ENCODE results near the gene GNLY. TPM values are rescaled to one million over a fixed set of nuclear protein-coding genes. Genes with fewer than 3 reads are reported as not detected.

GNLY gene
- total and polyA plus RNA-seq, 2 of the 13 experiments (the other 11 are each of a cell fraction or from before 2014, with no cell fraction given), result not detected

GRCh38 chr2:85667561-85668008, 26.6 kb upstream of the GNLY start:
- no TSS peak for BruUV-seq (replicated peaks)
- H2AFZ ChIP-seq (ENCODE audit: low read length), result no peak overlapping the region
- ATAC-seq, result no peak
- 21% methylated on average over 3 of the region's 3 CpGs for WGBS (ENCODE audit: low lambda C conversion rate)
- H3K9ac ChIP-seq (ENCODE audit: insufficient read depth, low read depth, low read length), result no peak overlapping the region
- DNase-seq (ENCODE audit: low spot score), result no peak
- H3K4me3 ChIP-seq (replicated peaks in 1 of 3; ENCODE audit: insufficient read depth in 1 of 3, low read depth in 2 of 3, low read length in 3 of 3), result no peak overlapping the region
- H3K27ac ChIP-seq (ENCODE audit: extremely low read length, insufficient read depth, low read length), result no peak overlapping the region
- H3K36me3 ChIP-seq (replicated peaks in 1 of 2; ENCODE audit: control insufficient read depth in 1 of 2, insufficient read depth in 2 of 2, low read length in 2 of 2), result no peaks in the 10 kb centered on the region
- H3K4me2 ChIP-seq (ENCODE audit: low read depth, low read length), result no peak overlapping the region
- H3K27me3 ChIP-seq (ENCODE audit: control insufficient read depth in 1 of 2, insufficient read depth in 2 of 2, low read length in 2 of 2), result peaks cover 0 to 34% of the 10 kb centered on the region in 2 experiments; a peak in 3 of 5 replicates
- CTCF ChIA-PET (ENCODE audit: low intra/inter-chr PET ratio, low total read pairs), result no interaction called here
- H4K20me1 ChIP-seq (ENCODE audit: insufficient read depth, low read length), result no peaks in the 10 kb centered on the region
- TF ChIP-seq ZNF768 (CRISPR knock-in tag; IDR thresholded peaks at IDR 0.05) (peak; percentile 90), IKZF4 (CRISPR knock-in tag; IDR thresholded peaks at IDR 0.05; ENCODE audit: borderline replicate concordance, low read depth, not compliant biosample characterization) (no peak)
- in situ Hi-C loops (cut with HindIII; ENCODE audit: extremely low pct_ligation_motif_present, low pct_unique_long_range_greater_than_20kb) (no loop called here), intact Hi-C loops (cut with micrococcal nuclease; ENCODE audit: unreplicated experiment) (no loop called here)
- POLR2A ChIA-PET, result no interaction called here
- no peak for FAIRE-seq
- no peaks in the 10 kb centered on the region for H3K9me3 ChIP-seq (ENCODE audit: low read length)
- no peaks in the 10 kb centered on the region for H3K79me2 ChIP-seq (ENCODE audit: insufficient read depth, low read length)
- peaks cover 25% of the 10 kb centered on the region for H3K4me1 ChIP-seq (ENCODE audit: insufficient read depth, low read length)

- CTCF ChIA-PET (ENCODE audit: low intra/inter-chr PET ratio, low total read pairs), result no interaction called here
- no peak for FAIRE-seq
- no peak for TF ChIP-seq ZNF644 (CRISPR knock-in tag; IDR thresholded peaks at IDR 0.05; ENCODE audit: low read depth)
- no peak for TF ChIP-seq ZNF83 (CRISPR knock-in tag; IDR thresholded peaks at IDR 0.05; ENCODE audit: borderline replicate concordance)
- no peak for TF ChIP-seq ZNF567 (CRISPR knock-in tag; IDR thresholded peaks at IDR 0.05; ENCODE audit: borderline replicate concordance)
- TF ChIP-seq, protein P1, sequence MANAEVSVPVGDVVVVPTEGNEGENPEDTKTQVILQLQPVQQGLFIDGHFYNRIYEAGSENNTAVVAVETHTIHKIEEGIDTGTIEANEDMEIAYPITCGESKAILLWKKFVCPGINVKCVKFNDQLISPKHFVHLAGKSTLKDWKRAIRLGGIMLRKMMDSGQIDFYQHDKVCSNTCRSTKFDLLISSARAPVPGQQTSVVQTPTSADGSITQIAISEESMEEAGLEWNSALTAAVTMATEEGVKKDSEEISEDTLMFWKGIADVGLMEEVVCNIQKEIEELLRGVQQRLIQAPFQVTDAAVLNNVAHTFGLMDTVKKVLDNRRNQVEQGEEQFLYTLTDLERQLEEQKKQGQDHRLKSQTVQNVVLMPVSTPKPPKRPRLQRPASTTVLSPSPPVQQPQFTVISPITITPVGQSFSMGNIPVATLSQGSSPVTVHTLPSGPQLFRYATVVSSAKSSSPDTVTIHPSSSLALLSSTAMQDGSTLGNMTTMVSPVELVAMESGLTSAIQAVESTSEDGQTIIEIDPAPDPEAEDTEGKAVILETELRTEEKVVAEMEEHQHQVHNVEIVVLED (CRISPR knock-in tag; IDR thresholded peaks at IDR 0.05; ENCODE audit: borderline replicate concordance), result no peak
- no peak for TF ChIP-seq ZNF367 (CRISPR knock-in tag; IDR thresholded peaks at IDR 0.05; ENCODE audit: borderline replicate concordance)
- TF ChIP-seq ZEB1 (IDR thresholded peaks at IDR 0.05; ENCODE audit: insufficient replicate concordance, low read depth), result no peak
- TF ChIP-seq ZNF605 (CRISPR knock-in tag; IDR thresholded peaks at IDR 0.05), result no peak
- no peak for TF ChIP-seq RNF2 (conservative IDR thresholded peaks at IDR 0.05; ENCODE audit: low read depth)
- no peak for TF ChIP-seq ZNF75D (CRISPR knock-in tag; IDR thresholded peaks at IDR 0.05; ENCODE audit: borderline replicate concordance)
- TF ChIP-seq KDM2A (CRISPR knock-in tag; IDR thresholded peaks at IDR 0.05; ENCODE audit: borderline replicate concordance, low read depth), result no peak
- TF ChIP-seq YEATS4 (CRISPR knock-in tag; IDR thresholded peaks at IDR 0.05; ENCODE audit: borderline replicate concordance), result no peak
- no peak for TF ChIP-seq MYNN (CRISPR knock-in tag; IDR thresholded peaks at IDR 0.05; ENCODE audit: low read depth)
- TF ChIP-seq CENPBD1 (CRISPR knock-in tag; IDR thresholded peaks at IDR 0.05; ENCODE audit: borderline replicate concordance, low read depth), result no peak
Observed at GRCh38 chr2:85668009-85668856, 25.9 kb upstream of the GNLY start, which contains the start of gene SFTPB. Gene SFTPB (minus strand): TSS chr2:85668199. CDS start chr2:85668183, 16 bp downstream.

More at GRCh38 chr2:85668009-85668856, 25.9 kb upstream of the GNLY start, which contains the start of gene SFTPB:
- WGBS (ENCODE audit: low lambda C conversion rate), result 2% methylated on average over 4 of the region's 5 CpGs
- DNase-seq (ENCODE audit: low spot score), result no peak
- Histone ChIP-seq H3K9ac (ENCODE audit: insufficient read depth, low read depth, low read length) (no peak within 1 kb of the TSS), H3K4me2 (ENCODE audit: low read depth, low read length) (no peak within 1 kb of the TSS), H3K4me3 (replicated peaks in 1 of 3; ENCODE audit: insufficient read depth in 1 of 3, low read depth in 2 of 3, low read length in 3 of 3) (no peak within 1 kb of the TSS), H3K4me1 (ENCODE audit: insufficient read depth, low read length) (peaks cover 25% of the 10 kb centered on the region), H2AFZ (ENCODE audit: low read length) (no peak within 1 kb of the TSS), H3K79me2 (ENCODE audit: insufficient read depth, low read length) (no peaks in the 10 kb centered on the region), H3K27ac (ENCODE audit: extremely low read length, insufficient read depth, low read length) (no peak within 1 kb of the TSS), H4K20me1 (ENCODE audit: insufficient read depth, low read length) (no peaks in the 10 kb centered on the region), H3K9me3 (ENCODE audit: low read length) (no peaks in the 10 kb centered on the region), H3K36me3 (replicated peaks in 1 of 2; ENCODE audit: control insufficient read depth in 1 of 2, insufficient read depth in 2 of 2, low read length in 2 of 2) (no peaks in the 10 kb centered on the region), H3K27me3 (ENCODE audit: control insufficient read depth in 1 of 2, insufficient read depth in 2 of 2, low read length in 2 of 2) (peaks cover 0 to 40% of the 10 kb centered on the region in 2 experiments; a peak in 3 of 5 replicates)
- intact Hi-C loops (cut with micrococcal nuclease; ENCODE audit: unreplicated experiment), result no loop called here
- ATAC-seq, result no peak
- BruUV-seq (replicated peaks), result no TSS peak
- POLR2A ChIA-PET, result no interaction called here
- in situ Hi-C loops (cut with HindIII; ENCODE audit: extremely low pct_ligation_motif_present, low pct_unique_long_range_greater_than_20kb), result no loop called here
